Measurements from ENCODE around the gene RBM43. TPM values are rescaled to one million over a fixed set of nuclear protein-coding genes. Genes with fewer than 3 reads are reported as not detected.

The RBM43 gene
- polyA plus RNA-seq, 6 donors from 2014 or later: 0.96 to 3.6 (median 3.0) TPM; not detected in 1

GRCh38 chr2:151289972-151290866 is 28.6 kb upstream of the RBM43 start:
- peak overlapping the region; percentile 82 to 98 (median 92) for H3K4me3 Mint-ChIP-seq
- DNase-seq (no peak), ATAC-seq (ENCODE audit: low read depth in 2 of 2) (peak; percentile 9 to 12)
- peaks cover 22 to 44% (median 30%) of the 10 kb centered on the region in 3 donors for H3K4me1 Mint-ChIP-seq
- peaks cover 0 to 2% (median 0%) of the 10 kb centered on the region in 7 donors for H3K9me3 Mint-ChIP-seq
- peak overlapping the region; percentile 91 to 98 (median 96) for H3K27ac Mint-ChIP-seq
- peaks cover 0 to 6% of the 10 kb centered on the region in 2 donors for H3K36me3 Mint-ChIP-seq
- H3K27me3 Mint-ChIP-seq: no peaks in the 10 kb centered on the region

GRCh38 chr2:151287513-151288250 is 26.0 kb upstream of the RBM43 start:
- peak overlapping the region; percentile 3 to 95 (median 91) for H3K27ac Mint-ChIP-seq
- H3K9me3 Mint-ChIP-seq: peaks cover 0 to 2% (median 0%) of the 10 kb centered on the region in 7 donors
- H3K4me3 Mint-ChIP-seq: peak overlapping the region; percentile 82 to 98 (median 92)
- peaks cover 0 to 6% of the 10 kb centered on the region in 2 donors for H3K36me3 Mint-ChIP-seq
- H3K4me1 Mint-ChIP-seq: peaks cover 26 to 58% (median 35%) of the 10 kb centered on the region in 3 donors
- DNase-seq (no peak), ATAC-seq (ENCODE audit: low read depth in 2 of 2) (no peak)
- no peaks in the 10 kb centered on the region for H3K27me3 Mint-ChIP-seq

GRCh38 chr2:151282401-151282800 is 20.7 kb upstream of the RBM43 start:
- Mint-ChIP-seq H3K27me3 (no peaks in the 10 kb centered on the region), H3K9me3 (no peaks in the 10 kb centered on the region), H3K4me1 (peaks cover 13 to 34% (median 24%) of the 10 kb centered on the region in 3 donors), H3K36me3 (peaks cover 6 to 11% of the 10 kb centered on the region in 2 donors), H3K27ac (peak overlapping the region in 2 of 6 donors; percentile 14 to 18), H3K4me3 (no peak overlapping the region)
- ATAC-seq (ENCODE audit: low read depth in 2 of 2) (no peak), DNase-seq (no peak)

- Mint-ChIP-seq H3K4me1 (peaks cover 5 to 14% (median 6%) of the 10 kb centered on the region in 3 donors), H3K4me3 (no peak overlapping the region), H3K27ac (peak overlapping the region in 1 of 6 donors; percentile 54), H3K36me3 (peaks cover 16 to 17% of the 10 kb centered on the region in 2 donors), H3K27me3 (no peaks in the 10 kb centered on the region), H3K9me3 (no peaks in the 10 kb centered on the region)
- no peak for DNase-seq
- no peak for ATAC-seq (ENCODE audit: low read depth in 2 of 2)
Measured at GRCh38 chr2:151280271-151280670, 18.6 kb upstream of the RBM43 start.

GRCh38 chr2:151278487-151278886 is 16.8 kb upstream of the RBM43 start:
- H3K4me3 Mint-ChIP-seq: no peak overlapping the region
- H3K9me3 Mint-ChIP-seq: no peaks in the 10 kb centered on the region
- DNase-seq (no peak), ATAC-seq (ENCODE audit: low read depth in 2 of 2) (no peak)
- H3K36me3 Mint-ChIP-seq: peaks cover 17 to 21% of the 10 kb centered on the region in 2 donors
- H3K27me3 Mint-ChIP-seq: no peaks in the 10 kb centered on the region
- H3K4me1 Mint-ChIP-seq: peaks cover 0 to under 1% (median 0%) of the 10 kb centered on the region in 3 donors
- no peak overlapping the region for H3K27ac Mint-ChIP-seq

GRCh38 chr2:151277067-151277466 is 15.4 kb upstream of the RBM43 start:
- H3K9me3 Mint-ChIP-seq: no peaks in the 10 kb centered on the region
- no peak overlapping the region for H3K4me3 Mint-ChIP-seq
- peaks cover 0 to 4% (median 0%) of the 10 kb centered on the region in 3 donors for H3K4me1 Mint-ChIP-seq
- H3K27ac Mint-ChIP-seq: peak overlapping the region in 3 of 6 donors; percentile 18 to 65 (median 58)
- H3K36me3 Mint-ChIP-seq: peaks cover 22 to 31% of the 10 kb centered on the region in 2 donors
- no peaks in the 10 kb centered on the region for H3K27me3 Mint-ChIP-seq
- DNase-seq (no peak), ATAC-seq (ENCODE audit: low read depth in 2 of 2) (no peak)

GRCh38 chr2:151275291-151275690 is 13.6 kb upstream of the RBM43 start:
- Mint-ChIP-seq H3K27ac (no peak overlapping the region), H3K9me3 (no peaks in the 10 kb centered on the region), H3K27me3 (no peaks in the 10 kb centered on the region), H3K4me3 (no peak overlapping the region), H3K36me3 (peaks cover 21 to 34% of the 10 kb centered on the region in 2 donors), H3K4me1 (peaks cover 0 to 4% (median 0%) of the 10 kb centered on the region in 3 donors)
- DNase-seq (no peak), ATAC-seq (ENCODE audit: low read depth in 2 of 2) (no peak)

GRCh38 chr2:151271824-151272223 is 10.2 kb upstream of the RBM43 start:
- Mint-ChIP-seq H3K4me1 (peaks cover 5 to 10% (median 8%) of the 10 kb centered on the region in 3 donors), H3K27me3 (no peaks in the 10 kb centered on the region), H3K4me3 (no peak overlapping the region), H3K36me3 (peaks cover 25 to 33% of the 10 kb centered on the region in 2 donors), H3K9me3 (no peaks in the 10 kb centered on the region), H3K27ac (no peak overlapping the region)
- DNase-seq (no peak), ATAC-seq (ENCODE audit: low read depth in 2 of 2) (no peak)

- Mint-ChIP-seq H3K27ac (peak overlapping the region in 1 of 6 donors; percentile 20), H3K27me3 (no peaks in the 10 kb centered on the region), H3K9me3 (no peaks in the 10 kb centered on the region), H3K4me3 (no peak overlapping the region), H3K4me1 (peaks cover 6 to 10% (median 9%) of the 10 kb centered on the region in 3 donors), H3K36me3 (peaks cover 20 to 21% of the 10 kb centered on the region in 2 donors)
- no peak for DNase-seq
- ATAC-seq (ENCODE audit: low read depth in 2 of 2): no peak
Measured at GRCh38 chr2:151269798-151270568, 8.3 kb upstream of the RBM43 start.

GRCh38 chr2:151268085-151268484 is 6.4 kb upstream of the RBM43 start:
- ATAC-seq (ENCODE audit: low read depth in 2 of 2): no peak
- peaks cover 19 to 20% of the 10 kb centered on the region in 2 donors for H3K36me3 Mint-ChIP-seq
- no peaks in the 10 kb centered on the region for H3K27me3 Mint-ChIP-seq
- H3K4me3 Mint-ChIP-seq: no peak overlapping the region
- peaks cover 9 to 10% (median 9%) of the 10 kb centered on the region in 3 donors for H3K4me1 Mint-ChIP-seq
- DNase-seq: no peak
- peak overlapping the region in 2 of 6 donors; percentile 29 to 74 for H3K27ac Mint-ChIP-seq
- H3K9me3 Mint-ChIP-seq: no peaks in the 10 kb centered on the region

- no peak for DNase-seq
- Mint-ChIP-seq H3K27me3 (no peaks in the 10 kb centered on the region), H3K4me1 (peaks cover 7 to 10% (median 9%) of the 10 kb centered on the region in 3 donors), H3K27ac (peak overlapping the region in 3 of 6 donors; percentile 65 to 89 (median 85)), H3K9me3 (no peaks in the 10 kb centered on the region), H3K4me3 (no peak overlapping the region), H3K36me3 (peaks cover 14 to 16% of the 10 kb centered on the region in 2 donors)
- ATAC-seq (ENCODE audit: low read depth in 2 of 2): no peak
Measured at GRCh38 chr2:151267537-151267936, 5.9 kb upstream of the RBM43 start.

- H3K27me3 Mint-ChIP-seq: no peaks in the 10 kb centered on the region
- H3K9me3 Mint-ChIP-seq: no peaks in the 10 kb centered on the region
- peaks cover 5 to 9% of the 10 kb centered on the region in 2 donors for H3K36me3 Mint-ChIP-seq
- H3K27ac Mint-ChIP-seq: no peak overlapping the region
- peaks cover 7 to 20% (median 11%) of the 10 kb centered on the region in 3 donors for H3K4me1 Mint-ChIP-seq
- ATAC-seq (ENCODE audit: low read depth in 2 of 2): no peak
- H3K4me3 Mint-ChIP-seq: no peak overlapping the region
- DNase-seq: no peak
Measured at GRCh38 chr2:151265991-151266390, 4.3 kb upstream of the RBM43 start.

Measured in naive B cell (primary cell).